GM12873 (cell line): Measurements from ENCODE around the gene SPINT2.

ENCODE experiments used
- TF ChIP-seq, protein P1 (sequence below): IDR thresholded peaks from 2 replicates; pipeline ENCODE4 v1.5.1; 2012; ENCODE audit warnings: low read depth, mild to moderate bottlenecking, moderate library complexity, low read length, control low read depth; ENCODE audit not compliant: insufficient read depth; ENCODE audit errors: missing control alignments

Gene SPINT2, protein sequence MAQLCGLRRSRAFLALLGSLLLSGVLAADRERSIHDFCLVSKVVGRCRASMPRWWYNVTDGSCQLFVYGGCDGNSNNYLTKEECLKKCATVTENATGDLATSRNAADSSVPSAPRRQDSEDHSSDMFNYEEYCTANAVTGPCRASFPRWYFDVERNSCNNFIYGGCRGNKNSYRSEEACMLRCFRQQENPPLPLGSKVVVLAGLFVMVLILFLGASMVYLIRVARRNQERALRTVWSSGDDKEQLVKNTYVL

DNA sequence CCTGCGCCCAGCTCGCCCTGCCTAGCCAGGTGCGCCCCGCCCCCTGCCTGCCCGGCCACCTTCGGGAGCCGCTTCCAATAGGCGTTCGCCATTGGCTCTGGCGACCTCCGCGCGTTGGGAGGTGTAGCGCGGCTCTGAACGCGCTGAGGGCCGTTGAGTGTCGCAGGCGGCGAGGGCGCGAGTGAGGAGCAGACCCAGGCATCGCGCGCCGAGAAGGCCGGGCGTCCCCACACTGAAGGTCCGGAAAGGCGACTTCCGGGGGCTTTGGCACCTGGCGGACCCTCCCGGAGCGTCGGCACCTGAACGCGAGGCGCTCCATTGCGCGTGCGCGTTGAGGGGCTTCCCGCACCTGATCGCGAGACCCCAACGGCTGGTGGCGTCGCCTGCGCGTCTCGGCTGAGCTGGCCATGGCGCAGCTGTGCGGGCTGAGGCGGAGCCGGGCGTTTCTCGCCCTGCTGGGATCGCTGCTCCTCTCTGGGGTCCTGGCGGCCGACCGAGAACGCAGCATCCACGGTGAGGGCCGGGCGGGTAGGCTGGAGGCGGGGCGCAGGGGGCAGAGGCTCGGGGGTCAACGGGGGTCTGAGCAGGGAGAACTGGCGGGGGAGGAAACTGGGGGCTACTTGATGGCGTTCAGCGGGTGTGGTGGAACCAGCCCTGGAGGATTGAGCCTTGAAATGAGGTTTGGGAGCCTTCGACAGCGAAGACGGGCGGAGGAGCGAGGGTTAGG lies at the start of gene SPINT2:
Gene SPINT2 (plus strand): TSS at position 88 of the 727 bp plus-strand sequence. CDS start 320 bp downstream, at position 408.
- TF ChIP-seq, protein P1, sequence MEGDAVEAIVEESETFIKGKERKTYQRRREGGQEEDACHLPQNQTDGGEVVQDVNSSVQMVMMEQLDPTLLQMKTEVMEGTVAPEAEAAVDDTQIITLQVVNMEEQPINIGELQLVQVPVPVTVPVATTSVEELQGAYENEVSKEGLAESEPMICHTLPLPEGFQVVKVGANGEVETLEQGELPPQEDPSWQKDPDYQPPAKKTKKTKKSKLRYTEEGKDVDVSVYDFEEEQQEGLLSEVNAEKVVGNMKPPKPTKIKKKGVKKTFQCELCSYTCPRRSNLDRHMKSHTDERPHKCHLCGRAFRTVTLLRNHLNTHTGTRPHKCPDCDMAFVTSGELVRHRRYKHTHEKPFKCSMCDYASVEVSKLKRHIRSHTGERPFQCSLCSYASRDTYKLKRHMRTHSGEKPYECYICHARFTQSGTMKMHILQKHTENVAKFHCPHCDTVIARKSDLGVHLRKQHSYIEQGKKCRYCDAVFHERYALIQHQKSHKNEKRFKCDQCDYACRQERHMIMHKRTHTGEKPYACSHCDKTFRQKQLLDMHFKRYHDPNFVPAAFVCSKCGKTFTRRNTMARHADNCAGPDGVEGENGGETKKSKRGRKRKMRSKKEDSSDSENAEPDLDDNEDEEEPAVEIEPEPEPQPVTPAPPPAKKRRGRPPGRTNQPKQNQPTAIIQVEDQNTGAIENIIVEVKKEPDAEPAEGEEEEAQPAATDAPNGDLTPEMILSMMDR: no peak

DNA sequence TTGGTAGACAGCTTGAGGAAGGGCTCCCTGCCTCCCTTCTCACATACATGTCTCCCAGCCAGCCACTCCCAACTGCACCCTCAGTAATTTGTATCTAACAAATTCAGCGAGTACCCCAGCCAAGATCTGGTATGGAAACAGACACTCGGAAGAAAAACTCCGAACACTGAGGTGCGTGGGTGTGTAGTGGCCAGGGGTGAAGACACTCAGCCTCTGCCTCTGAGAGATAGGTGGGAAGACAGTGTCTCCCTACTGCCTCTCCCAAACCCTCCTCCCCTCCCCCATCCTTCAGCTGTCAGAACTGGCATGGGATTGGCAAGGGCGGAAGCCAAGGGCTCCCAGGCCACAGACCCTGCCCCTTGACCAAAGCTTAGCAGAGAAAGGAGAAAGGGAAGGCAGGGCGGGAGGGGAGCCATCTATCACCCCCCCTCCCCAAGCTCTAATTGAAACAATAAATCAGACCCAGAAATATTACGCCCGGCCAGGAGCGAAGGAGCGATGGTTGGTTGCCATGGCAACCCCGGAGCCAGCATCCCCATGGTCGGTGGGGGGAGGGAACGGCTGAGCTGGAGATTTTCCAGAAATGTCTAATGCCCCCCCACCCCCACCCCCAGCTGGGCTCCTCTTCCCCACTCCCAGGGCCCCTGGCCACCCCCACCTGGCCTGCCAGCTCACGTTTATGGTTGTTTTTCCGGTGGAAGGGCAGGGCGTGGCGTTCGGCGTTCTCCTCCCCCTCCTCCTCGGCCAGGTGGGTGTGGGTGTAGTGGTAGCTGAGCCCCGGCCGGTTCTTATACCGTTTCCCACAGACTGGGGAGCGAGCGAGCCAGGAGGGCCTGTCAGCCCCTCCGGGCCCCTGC lies 47.4 kb upstream of the SPINT2 start:
- TF ChIP-seq, protein P1: no peak

DNA sequence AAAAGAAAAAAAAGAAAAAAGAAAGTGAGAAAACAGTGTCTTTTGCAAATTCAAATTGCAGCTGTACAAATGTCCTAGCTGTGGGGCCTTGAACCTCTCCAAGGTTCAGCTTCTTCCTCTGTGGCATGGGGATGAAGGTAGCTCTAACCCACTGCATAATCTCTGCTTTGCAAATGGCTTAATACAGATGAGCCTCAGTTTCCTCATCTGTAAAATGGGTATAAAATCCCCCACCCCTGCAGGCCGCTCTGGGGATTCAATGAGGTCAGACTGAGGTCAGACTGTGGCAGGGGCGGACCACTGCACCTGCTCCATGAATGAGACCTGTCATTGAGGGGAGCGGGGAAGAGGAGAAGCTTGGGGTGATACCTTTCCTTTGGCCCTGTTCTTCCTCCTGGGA lies 46.2 kb upstream of the SPINT2 start:
- TF ChIP-seq, protein P1: no peak

DNA sequence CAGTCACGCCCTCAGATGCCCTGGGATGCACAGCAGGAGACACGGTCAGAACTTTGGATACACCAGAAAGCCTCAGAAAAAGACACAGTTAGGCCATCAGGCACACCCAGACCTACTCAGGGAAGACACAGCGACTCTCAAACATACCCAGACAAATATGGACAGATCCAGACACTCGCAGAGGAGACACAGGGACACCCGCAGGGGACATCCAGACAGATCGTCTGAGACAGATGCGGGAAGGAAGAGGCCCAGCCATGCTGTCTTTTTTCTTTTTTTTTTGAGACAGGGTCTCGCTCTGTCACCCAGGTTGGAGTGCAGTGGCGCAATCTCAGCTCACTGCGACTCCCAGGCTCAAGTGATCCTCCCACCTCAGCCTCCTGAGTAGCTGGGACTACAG lies 45.2 kb upstream of the SPINT2 start:
- TF ChIP-seq, protein P1: no peak

DNA sequence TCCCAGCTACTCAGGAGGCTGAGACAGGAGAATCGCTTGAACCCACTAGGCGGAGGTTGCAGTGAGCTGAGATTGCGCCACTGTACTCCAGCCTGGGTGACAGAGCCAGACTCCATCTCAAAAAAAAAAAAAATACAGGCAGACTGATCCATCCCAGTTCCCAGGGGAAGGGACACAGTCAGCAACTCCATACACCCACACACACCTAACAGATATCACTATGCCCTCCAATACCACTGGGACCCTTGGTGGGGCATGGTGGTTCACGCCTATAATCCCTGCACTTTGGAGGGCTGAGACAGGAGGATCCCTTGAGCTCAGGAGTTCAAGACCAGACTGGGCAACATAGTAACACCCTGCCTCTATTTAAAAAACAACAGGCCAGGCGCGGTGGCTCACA lies 43.0 kb upstream of the SPINT2 start:
- TF ChIP-seq, protein P1: no peak

DNA sequence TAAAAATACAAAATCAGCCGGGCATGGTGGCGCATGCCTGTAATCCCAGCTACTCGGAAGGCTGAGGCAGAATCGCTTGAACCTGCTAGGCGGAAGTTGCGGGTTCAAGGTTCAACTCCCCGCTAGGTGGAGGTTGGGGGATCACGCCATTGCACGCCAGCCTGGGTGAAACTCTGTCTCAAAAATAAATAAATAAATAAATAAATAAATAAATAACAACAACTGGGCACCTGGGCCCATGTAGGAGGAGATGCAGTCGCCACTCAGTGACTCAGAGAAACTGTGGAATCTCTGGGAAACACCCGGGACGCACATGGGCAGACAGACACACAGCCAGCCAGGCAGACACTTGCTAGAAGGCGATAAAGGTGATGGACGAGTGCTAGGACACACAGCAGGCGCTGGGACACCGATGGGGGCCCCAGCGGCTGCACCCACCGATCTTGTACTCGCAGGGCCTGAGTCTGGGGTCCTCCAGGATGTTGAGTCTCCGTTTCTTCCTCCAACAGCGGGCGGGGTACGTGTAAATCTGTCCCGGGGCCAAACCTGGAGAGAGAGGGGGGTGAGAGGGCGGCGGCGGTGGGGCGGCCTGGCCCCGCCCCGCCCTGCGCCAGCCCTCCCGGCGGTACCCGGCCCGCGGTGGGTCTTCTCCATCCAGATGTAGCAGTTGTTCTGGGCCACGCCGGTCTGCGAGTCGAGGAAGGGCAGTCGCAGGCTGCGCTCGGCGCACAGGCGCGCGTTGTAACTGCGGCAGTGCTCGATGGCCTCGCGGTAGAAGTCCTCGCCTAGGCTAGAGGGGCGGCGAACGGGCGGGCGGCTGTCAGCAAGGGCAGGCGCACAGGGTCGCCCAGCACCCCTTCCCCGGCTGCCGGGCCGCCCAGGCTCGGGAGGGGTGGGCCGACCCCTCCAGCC lies 42.2 kb upstream of the SPINT2 start:
- TF ChIP-seq, protein P1: no peak
